Lower lobe of right lung (tissue), 2 donors: ENCODE results near the gene ZNF710. TPM values are rescaled to one million over a fixed set of nuclear protein-coding genes. Genes with fewer than 3 reads are reported as not detected.

Experiments used
- ATAC-seq, 2 donors: fragments of 200-7000 bp; cut with Tn5 transposase; one replicate each; pipeline ENCODE4 v1.9.1; 2020 to 2022; ENCODE audit warnings: mild to moderate bottlenecking in 2 of 2, moderate library complexity in 2 of 2
- DNase-seq: peaks from one replicate; pipeline ENCODE4 v3.0.0-alpha.2; 2020
- H3K27ac ChIP-seq: fragments of 200-600 bp; one replicate; pipeline ENCODE4 v1.8.0; 2022
- H3K27me3 ChIP-seq: fragments of 200-600 bp; one replicate; pipeline ENCODE4 v1.8.0; 2022; ENCODE audit warnings: low read depth
- H3K36me3 ChIP-seq: fragments of 200-600 bp; one replicate; pipeline ENCODE4 v1.8.0; 2022; ENCODE audit warnings: mild to moderate bottlenecking
- H3K4me1 ChIP-seq: fragments of 200-600 bp; one replicate; pipeline ENCODE4 v1.8.0; 2022
- H3K4me3 ChIP-seq: fragments of 200-600 bp; one replicate; pipeline ENCODE4 v1.8.0; 2022; ENCODE audit warnings: mild to moderate bottlenecking
- H3K9me3 ChIP-seq: fragments of 200-600 bp; one replicate; pipeline ENCODE4 v1.8.0; 2022
- intact Hi-C: fragments of 100-400 bp; cut with DNase I; formaldehyde crosslinking; loops from one replicate; pipeline ENCODE4 v1.11.0; 2022
- total RNA-seq: library from RNA; stranded (reverse); fragmentation: NEBNext Ultra II Directional; extraction: Animal tissue kit (Norgen Biotek cat#: 25700); gene quantifications from one replicate; pipeline ENCODE4 v1.2.1, GENCODE V29; 2021
- TF ChIP-seq, protein P1 (sequence below): fragments of 200-600 bp; IDR thresholded peaks from one replicate; pipeline ENCODE4 v1.8.0; 2022; ENCODE audit warnings: antibody characterized with exemption, mild to moderate bottlenecking
- donor health status: DM: no; HTN: yes; CAD: no; lungs with severe emphysema.

ZNF710 gene
- total RNA-seq, 1 donor from 2014 or later = 50.7 TPM

DNA sequence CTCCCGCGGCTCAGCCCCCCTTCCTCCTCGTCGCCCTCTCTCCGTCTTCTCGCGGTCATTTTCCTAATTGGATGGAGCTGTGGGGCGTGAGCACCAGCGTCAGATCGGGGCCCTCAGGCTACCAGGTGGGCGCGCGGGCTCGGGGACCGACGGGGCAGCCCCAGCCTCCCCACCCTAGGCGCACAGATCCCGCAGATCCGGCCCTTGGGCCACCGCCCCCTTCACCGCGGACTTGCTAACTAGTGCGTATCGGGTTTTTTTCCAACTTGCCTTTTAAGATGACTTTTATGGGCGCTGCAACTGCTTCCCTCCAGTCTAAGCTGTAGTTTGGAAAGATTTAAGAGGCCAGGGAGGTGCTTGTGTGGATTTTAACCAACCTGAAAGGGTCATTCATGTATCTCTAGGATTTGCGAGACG is 1.3 kb downstream of the ZNF710 start:
- H3K27me3 ChIP-seq = no peaks in the 10 kb centered on the region

DNA sequence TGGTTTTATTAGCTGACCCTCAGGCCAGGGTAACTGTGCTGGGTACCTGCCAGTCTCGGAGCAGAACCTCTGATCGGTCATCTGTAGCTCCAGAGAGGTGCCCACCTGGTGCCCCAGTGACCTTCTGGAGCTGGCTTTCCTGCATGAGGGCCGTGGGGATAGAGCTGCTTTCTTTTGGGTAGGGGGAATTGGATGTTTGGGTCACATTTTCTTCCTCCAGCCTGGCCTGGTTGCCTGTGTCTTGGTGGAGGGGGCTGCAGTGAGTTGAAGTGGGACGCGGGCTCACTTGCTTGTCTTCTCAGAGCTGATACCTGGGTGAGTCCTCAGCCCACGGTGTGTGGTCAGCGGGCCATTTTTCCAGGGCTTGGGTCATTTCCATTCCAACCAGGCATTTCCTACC is 2.6 kb downstream of the ZNF710 start:
- Histone ChIP-seq H3K27ac (peak overlapping the region; percentile 93), H3K4me1 (peaks cover 76% of the 10 kb centered on the region), H3K27me3 (no peaks in the 10 kb centered on the region), H3K4me3 (peak overlapping the region; percentile 80), H3K36me3 (no peaks in the 10 kb centered on the region), H3K9me3 (no peaks in the 10 kb centered on the region)
- TF ChIP-seq, protein P1, sequence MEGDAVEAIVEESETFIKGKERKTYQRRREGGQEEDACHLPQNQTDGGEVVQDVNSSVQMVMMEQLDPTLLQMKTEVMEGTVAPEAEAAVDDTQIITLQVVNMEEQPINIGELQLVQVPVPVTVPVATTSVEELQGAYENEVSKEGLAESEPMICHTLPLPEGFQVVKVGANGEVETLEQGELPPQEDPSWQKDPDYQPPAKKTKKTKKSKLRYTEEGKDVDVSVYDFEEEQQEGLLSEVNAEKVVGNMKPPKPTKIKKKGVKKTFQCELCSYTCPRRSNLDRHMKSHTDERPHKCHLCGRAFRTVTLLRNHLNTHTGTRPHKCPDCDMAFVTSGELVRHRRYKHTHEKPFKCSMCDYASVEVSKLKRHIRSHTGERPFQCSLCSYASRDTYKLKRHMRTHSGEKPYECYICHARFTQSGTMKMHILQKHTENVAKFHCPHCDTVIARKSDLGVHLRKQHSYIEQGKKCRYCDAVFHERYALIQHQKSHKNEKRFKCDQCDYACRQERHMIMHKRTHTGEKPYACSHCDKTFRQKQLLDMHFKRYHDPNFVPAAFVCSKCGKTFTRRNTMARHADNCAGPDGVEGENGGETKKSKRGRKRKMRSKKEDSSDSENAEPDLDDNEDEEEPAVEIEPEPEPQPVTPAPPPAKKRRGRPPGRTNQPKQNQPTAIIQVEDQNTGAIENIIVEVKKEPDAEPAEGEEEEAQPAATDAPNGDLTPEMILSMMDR = no peak
- intact Hi-C loops = no loop called here
- DNase-seq (no peak), ATAC-seq (no peak)

More for the DNA sequence above, 1.3 kb downstream of the ZNF710 start:
- intact Hi-C loops = no loop called here
- Histone ChIP-seq H3K36me3 (no peaks in the 10 kb centered on the region), H3K4me1 (peaks cover 80% of the 10 kb centered on the region), H3K27ac (peak overlapping the region; percentile 93), H3K9me3 (no peaks in the 10 kb centered on the region), H3K4me3 (peak overlapping the region; percentile 80)
- peak; percentile 21 to 34 for ATAC-seq
- TF ChIP-seq, protein P1 = no peak
- DNase-seq = peak; percentile 75

DNA sequence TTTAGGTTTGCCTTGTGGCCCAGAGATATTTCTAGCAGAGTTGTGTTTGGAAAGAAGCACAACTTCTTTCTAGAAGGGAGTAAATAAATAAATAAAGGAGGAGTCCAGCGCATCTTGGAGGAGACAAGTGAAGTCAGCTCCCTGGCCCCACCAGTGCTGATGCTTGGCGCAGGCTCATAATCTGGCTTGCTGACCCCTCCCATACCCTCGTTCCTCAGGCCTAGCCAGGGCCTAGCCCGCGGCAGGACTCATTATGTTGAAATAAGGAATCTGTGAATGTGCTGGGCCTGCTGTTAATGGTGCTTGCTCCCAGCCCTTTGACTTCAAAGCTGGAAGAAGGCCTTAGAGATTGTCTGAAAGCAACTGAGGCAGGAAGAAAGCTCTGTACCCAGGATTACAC is 3.1 kb downstream of the ZNF710 start:
- Histone ChIP-seq H3K9me3 (no peaks in the 10 kb centered on the region), H3K36me3 (no peaks in the 10 kb centered on the region), H3K27me3 (no peaks in the 10 kb centered on the region), H3K4me1 (peaks cover 74% of the 10 kb centered on the region), H3K4me3 (peak overlapping the region; percentile 80), H3K27ac (peak overlapping the region; percentile 93)
- ATAC-seq (no peak), DNase-seq (no peak)
- intact Hi-C loops = no loop called here
- TF ChIP-seq, protein P1 = no peak

DNA sequence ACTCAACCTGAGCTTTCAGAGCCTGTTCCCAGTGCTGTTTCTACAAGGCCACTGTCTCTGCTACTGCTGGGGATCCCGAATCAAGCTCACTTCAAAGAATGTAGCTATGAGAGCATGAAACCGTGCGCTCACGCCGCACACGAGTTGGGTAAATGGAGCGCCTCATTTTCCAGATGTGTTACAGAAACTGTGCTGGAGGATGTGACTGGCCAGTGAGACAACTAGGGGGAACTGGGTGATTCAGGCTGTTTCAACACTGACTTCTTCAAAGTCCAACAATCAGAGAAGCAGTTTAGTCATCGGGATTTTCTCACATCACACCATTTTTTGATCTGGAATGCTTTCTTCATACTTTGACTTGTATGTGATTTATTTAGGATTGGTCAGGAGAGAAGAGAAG is 3.5 kb downstream of the ZNF710 start:
- Histone ChIP-seq H3K4me3 (peak overlapping the region; percentile 80), H3K36me3 (no peaks in the 10 kb centered on the region), H3K27ac (peak overlapping the region; percentile 93), H3K4me1 (peaks cover 74% of the 10 kb centered on the region), H3K27me3 (no peaks in the 10 kb centered on the region), H3K9me3 (no peaks in the 10 kb centered on the region)
- ATAC-seq (peak; percentile 29 to 37), DNase-seq (peak; percentile 55)
- intact Hi-C loops = no loop called here
- TF ChIP-seq, protein P1 = no peak

DNA sequence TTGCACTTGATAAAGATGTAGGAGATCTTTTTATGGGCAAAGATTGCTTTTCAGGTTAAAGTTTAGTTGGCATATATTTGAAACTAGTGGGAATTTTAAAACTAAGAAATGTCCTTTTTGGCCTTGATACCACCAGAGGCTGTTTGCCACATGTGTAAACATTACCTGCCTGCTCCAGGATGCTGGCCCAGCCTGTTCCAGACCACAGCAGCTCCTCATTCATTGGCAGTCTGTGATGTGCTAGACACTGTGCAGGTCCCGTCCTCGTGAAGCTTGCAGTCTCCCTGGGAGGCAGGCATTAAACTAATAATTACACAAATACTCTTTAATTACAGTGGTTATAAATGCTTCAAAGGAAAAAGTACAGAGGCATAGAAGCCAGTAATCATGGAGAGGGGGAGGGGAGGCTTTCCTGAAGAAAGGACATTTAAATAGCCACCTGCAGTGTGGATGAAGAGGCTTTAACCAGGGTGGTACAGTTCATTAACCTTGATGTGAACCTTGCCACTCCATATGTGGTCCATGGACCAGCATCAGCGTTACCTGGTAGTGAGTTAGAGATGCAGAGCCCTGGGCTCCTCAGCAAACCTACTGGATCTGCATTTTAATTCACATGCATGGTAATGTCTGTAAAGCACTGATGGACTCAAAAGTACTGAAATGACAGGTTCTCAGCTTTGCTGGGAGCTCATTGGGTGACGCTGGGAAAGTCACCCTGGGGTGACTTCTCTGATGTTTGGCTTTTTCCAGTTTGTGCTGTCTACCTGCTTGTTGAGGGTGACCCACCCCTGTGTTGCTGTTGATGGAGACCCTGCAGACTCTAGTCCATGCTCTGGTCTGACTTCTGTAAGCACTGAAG is 5.3 kb downstream of the ZNF710 start:
- ATAC-seq (no peak), DNase-seq (no peak)
- Histone ChIP-seq H3K36me3 (no peaks in the 10 kb centered on the region), H3K4me1 (peaks cover 66% of the 10 kb centered on the region), H3K27ac (no peak overlapping the region), H3K4me3 (no peak overlapping the region), H3K9me3 (peaks cover 5% of the 10 kb centered on the region), H3K27me3 (no peaks in the 10 kb centered on the region)
- TF ChIP-seq, protein P1 = no peak
- intact Hi-C loops = no loop called here
